Endothelial cell (in vitro differentiated cells): ENCODE measurements around the gene S100A14. TPM values are rescaled to one million over a fixed set of nuclear protein-coding genes. Genes with fewer than 3 reads are reported as not detected.

ENCODE experiments used
- DNase-seq: peaks from one replicate; pipeline ENCODE4 v3.0.0; 2021; ENCODE audit warnings: low spot score
- H3K27ac Mint-ChIP-seq: one replicate; pipeline ENCODE4 v1.8.0; 2021; ENCODE audit warnings: mixed read lengths, inconsistent platforms; ENCODE audit not compliant: unreplicated experiment
- H3K27me3 Mint-ChIP-seq: one replicate; pipeline ENCODE4 v1.8.0; 2021; ENCODE audit warnings: mild to moderate bottlenecking, moderate library complexity, mixed read lengths, inconsistent platforms; ENCODE audit not compliant: unreplicated experiment
- H3K36me3 Mint-ChIP-seq: one replicate; pipeline ENCODE4 v1.8.0; 2021; ENCODE audit warnings: mild to moderate bottlenecking, low read depth, mixed read lengths, inconsistent platforms; ENCODE audit not compliant: unreplicated experiment
- H3K4me1 Mint-ChIP-seq: one replicate; pipeline ENCODE4 v1.8.0; 2021; ENCODE audit warnings: mild to moderate bottlenecking, mixed read lengths, inconsistent platforms; ENCODE audit not compliant: unreplicated experiment
- H3K4me3 Mint-ChIP-seq: one replicate; pipeline ENCODE4 v1.8.0; 2021; ENCODE audit warnings: mild to moderate bottlenecking, mixed read lengths, inconsistent platforms; ENCODE audit not compliant: unreplicated experiment
- H3K9me3 Mint-ChIP-seq: one replicate; pipeline ENCODE4 v1.8.0; 2021; ENCODE audit warnings: mixed read lengths, inconsistent platforms; ENCODE audit not compliant: unreplicated experiment
- CTCF ChIP-seq: fragments of 200-600 bp; sonication (generic); IDR thresholded peaks from one replicate; pipeline ENCODE4 v1.5.0; 2021; ENCODE audit warnings: antibody characterized with exemption; ENCODE audit not compliant: unreplicated experiment
- total RNA-seq: library from RNA; stranded (reverse); fragmentation: NEBNext Ultra II Directional; extraction: Animal tissue kit (Norgen Biotek cat#: 25700); gene quantifications from one replicate; pipeline ENCODE4 v1.2.1, GENCODE V29; 2021; ENCODE audit not compliant: unreplicated experiment

Gene S100A14
- total RNA-seq, 1 donor from 2014 or later = not detected

GRCh38 chr1:153615406-153615805 is 719 bp downstream of the S100A14 start:
- H3K27ac Mint-ChIP-seq = no peak overlapping the region
- H3K36me3 Mint-ChIP-seq = peaks cover 14% of the 10 kb centered on the region
- H3K27me3 Mint-ChIP-seq = peaks cover 16% of the 10 kb centered on the region

GRCh38 chr1:153614906-153615305 is 1.2 kb downstream of the S100A14 start:
- H3K4me3 Mint-ChIP-seq = no peak overlapping the region
- peaks cover 23% of the 10 kb centered on the region for H3K4me1 Mint-ChIP-seq
- TF ChIP-seq CTCF = no peak
- H3K9me3 Mint-ChIP-seq = no peaks in the 10 kb centered on the region
- no peak for DNase-seq
- peaks cover 14% of the 10 kb centered on the region for H3K36me3 Mint-ChIP-seq
- H3K27me3 Mint-ChIP-seq = peaks cover 18% of the 10 kb centered on the region
- H3K27ac Mint-ChIP-seq = no peak overlapping the region

More at GRCh38 chr1:153615406-153615805, 719 bp downstream of the S100A14 start:
- Mint-ChIP-seq H3K4me1 (peaks cover 18% of the 10 kb centered on the region), H3K4me3 (no peak overlapping the region), H3K9me3 (no peaks in the 10 kb centered on the region)
- TF ChIP-seq CTCF = no peak
- no peak for DNase-seq

- Mint-ChIP-seq H3K27ac (no peak overlapping the region), H3K9me3 (no peaks in the 10 kb centered on the region), H3K27me3 (peaks cover 20% of the 10 kb centered on the region), H3K36me3 (peaks cover 14% of the 10 kb centered on the region), H3K4me3 (no peak overlapping the region), H3K4me1 (peaks cover 28% of the 10 kb centered on the region)
- DNase-seq = no peak
- TF ChIP-seq CTCF = no peak
Observed at GRCh38 chr1:153614189-153614900, 1.8 kb downstream of the S100A14 start.

GRCh38 chr1:153613406-153613805 is 2.7 kb downstream of the S100A14 start:
- Mint-ChIP-seq H3K27me3 (peaks cover 25% of the 10 kb centered on the region), H3K4me1 (peaks cover 38% of the 10 kb centered on the region), H3K4me3 (no peak overlapping the region), H3K36me3 (peaks cover 8% of the 10 kb centered on the region), H3K27ac (no peak overlapping the region), H3K9me3 (no peaks in the 10 kb centered on the region)
- no peak for DNase-seq
- TF ChIP-seq CTCF = no peak

- H3K4me1 Mint-ChIP-seq = peaks cover 43% of the 10 kb centered on the region
- peaks cover 21% of the 10 kb centered on the region for H3K27me3 Mint-ChIP-seq
- no peak within 1 kb of the TSS for H3K27ac Mint-ChIP-seq
Observed at GRCh38 chr1:153612755-153613331, 3.3 kb downstream of the S100A14 start, which contains the start of gene S100A16. Gene S100A16, minus strand, starts transcription at chr1:153613137. Its CDS starts 4,986 bp downstream, at chr1:153608151.

More at GRCh38 chr1:153612755-153613331, 3.3 kb downstream of the S100A14 start, which contains the start of gene S100A16:
- Mint-ChIP-seq H3K9me3 (no peaks in the 10 kb centered on the region), H3K4me3 (no peak within 1 kb of the TSS), H3K36me3 (peaks cover 8% of the 10 kb centered on the region)
- no peak for TF ChIP-seq CTCF
- no peak for DNase-seq
